HG02610 (cell line): ENCODE data around the gene GSG1L.

ENCODE experiments used
- ATAC-seq: cut with Tn5 transposase; IDR thresholded peaks from one replicate; pipeline ENCODE4 v1.9.1; 2021; ENCODE audit warnings: mild to moderate bottlenecking, moderate library complexity; ENCODE audit not compliant: unreplicated experiment

Gene GSG1L

GRCh38 chr16:28063591-28064061 lies at the start of gene GSG1L:
GSG1L (minus strand) TSS chr16:28063714; CDS start chr16:28063424, 290 bp downstream.
- no peak for ATAC-seq

GRCh38 chr16:28112908-28113307 lies 49.4 kb upstream of the GSG1L start:
- ATAC-seq = no peak

GRCh38 chr16:28110977-28111376 lies 47.5 kb upstream of the GSG1L start:
- ATAC-seq = no peak

GRCh38 chr16:28110479-28110878 lies 47.0 kb upstream of the GSG1L start:
- no peak for ATAC-seq

GRCh38 chr16:28110074-28110473 lies 46.6 kb upstream of the GSG1L start:
- no peak for ATAC-seq

- ATAC-seq = no peak
These were observed 45.2 kb upstream of the GSG1L start for GRCh38 chr16:28108590-28109247.

GRCh38 chr16:28107232-28107631 lies 43.7 kb upstream of the GSG1L start:
- no peak for ATAC-seq

GRCh38 chr16:28106467-28107215 lies 43.1 kb upstream of the GSG1L start:
- ATAC-seq = no peak

- ATAC-seq = no peak
These were observed 42.4 kb upstream of the GSG1L start for GRCh38 chr16:28105954-28106353.

GRCh38 chr16:28105297-28105696 lies 41.8 kb upstream of the GSG1L start:
- ATAC-seq = no peak

- no peak for ATAC-seq
These were observed 40.9 kb upstream of the GSG1L start for GRCh38 chr16:28104404-28104803.

GRCh38 chr16:28103516-28104170 lies 40.1 kb upstream of the GSG1L start:
- no peak for ATAC-seq

- no peak for ATAC-seq
These were observed 38.0 kb upstream of the GSG1L start for GRCh38 chr16:28101533-28101890.

- no peak for ATAC-seq
These were observed 37.5 kb upstream of the GSG1L start for GRCh38 chr16:28100810-28101532.

GRCh38 chr16:28098959-28099945 lies 35.7 kb upstream of the GSG1L start:
- no peak for ATAC-seq

- ATAC-seq = no peak
These were observed 34.9 kb upstream of the GSG1L start for GRCh38 chr16:28098171-28098958.

- ATAC-seq = no peak
These were observed 33.7 kb upstream of the GSG1L start for GRCh38 chr16:28096983-28097899.

- ATAC-seq = no peak
These were observed 29.8 kb upstream of the GSG1L start for GRCh38 chr16:28093385-28093725.
